GM12892 (cell line): ENCODE results near the gene ERBB2.

Experiments
- POLR2A ChIP-seq: IDR thresholded peaks from 2 replicates; pipeline ENCODE4 v1.6.1; 2011; ENCODE audit warnings: low read depth, low read length, control low read depth
- POLR2AphosphoS5 ChIP-seq: IDR thresholded peaks from 2 replicates; pipeline ENCODE4 v1.6.1; 2011; ENCODE audit warnings: low read depth, low read length, control low read depth
- TAF1 ChIP-seq: IDR thresholded peaks from 2 replicates; pipeline ENCODE4 v1.6.1; 2011; ENCODE audit warnings: low read depth, mild to moderate bottlenecking, control low read depth, low read length, borderline replicate concordance

DNA sequence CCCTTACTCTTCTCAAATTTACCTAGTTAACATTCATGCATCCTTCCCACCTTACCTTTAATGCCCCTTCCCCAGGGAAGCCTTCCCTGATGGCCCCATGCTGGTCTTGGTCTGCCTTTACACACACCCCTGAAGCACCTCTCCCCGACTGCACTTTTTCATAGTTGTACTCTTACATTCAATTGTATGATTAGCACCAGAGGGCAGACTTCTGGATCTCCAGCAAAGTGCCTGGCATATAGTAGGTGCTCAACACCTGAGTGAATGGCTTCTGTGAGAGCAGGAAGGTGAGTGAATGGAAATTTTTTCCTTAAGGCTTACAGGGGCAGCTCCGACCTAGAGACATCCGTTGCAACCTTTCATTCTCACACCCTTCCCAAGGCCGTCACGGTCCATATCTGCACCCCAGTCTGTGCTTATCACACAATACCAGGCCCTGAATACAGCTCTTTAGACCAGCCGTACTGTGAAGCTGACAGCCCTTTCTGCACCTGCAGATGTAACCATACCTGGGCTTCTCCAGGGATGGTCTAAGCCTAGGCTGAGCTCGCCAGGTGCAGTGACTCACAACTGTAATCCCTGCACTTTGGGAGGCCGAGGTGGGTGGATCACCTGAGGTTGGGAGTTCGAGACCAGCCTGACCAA is 16.4 kb upstream of the ERBB2 start:
- no peak for TF ChIP-seq POLR2A
- no peak for TF ChIP-seq POLR2AphosphoS5
- no peak for TF ChIP-seq TAF1
